Heart right ventricle (tissue), 16 donors: Measurements from ENCODE around the gene PRKN. TPM values are rescaled to one million over a fixed set of nuclear protein-coding genes. Genes with fewer than 3 reads are reported as not detected.

ENCODE experiments used
- ATAC-seq, 8 donors: fragments of 200-7000 bp; cut with Tn5 transposase; one replicate each; pipeline ENCODE4 v1.9.1; 2020; ENCODE audit warnings: mild to moderate bottlenecking in 8 of 8, moderate library complexity in 8 of 8, moderate number of reproducible peaks in 1 of 8
- DNase-seq, 2 donors: peaks; one replicate each; pipeline ENCODE4 v3.0.0-alpha.2; 2020
- H3K27ac ChIP-seq, 10 donors: fragments of 200-600 bp; sonication (generic) in 2 of 10; one replicate each; pipeline versions ENCODE4 v1.5.0 to v1.8.0; 2020 to 2022; ENCODE audit warnings: mild to moderate bottlenecking in 3 of 10
- H3K27me3 ChIP-seq, 7 donors: fragments of 200-600 bp; one replicate each; pipeline ENCODE4 v1.8.0; 2021 to 2022; ENCODE audit warnings: mild to moderate bottlenecking in 2 of 7
- H3K36me3 ChIP-seq, 9 donors: fragments of 200-600 bp; sonication (generic) in 1 of 9; one replicate each; pipeline versions ENCODE4 v1.5.0 to v1.8.0; 2020 to 2022; ENCODE audit warnings: mild to moderate bottlenecking in 2 of 9
- H3K4me1 ChIP-seq, 9 donors: fragments of 200-600 bp; sonication (generic) in 1 of 9; one replicate each; pipeline versions ENCODE4 v1.5.0 to v1.8.0; 2020 to 2022; ENCODE audit warnings: mild to moderate bottlenecking in 4 of 9
- H3K4me3 ChIP-seq, 10 donors: fragments of 200-600 bp; sonication (generic) in 2 of 10; one replicate each; pipeline versions ENCODE4 v1.5.0 to v1.8.0; 2020 to 2022; ENCODE audit warnings: mild to moderate bottlenecking in 7 of 10, moderate library complexity in 2 of 10
- H3K9me3 ChIP-seq, 11 donors: fragments of 200-600 bp in 10 of 11; sonication (generic) in 2 of 11; one replicate each; pipeline versions ENCODE4 v1.5.0 to v1.8.0; 2013 to 2022; ENCODE audit warnings: mild to moderate bottlenecking in 2 of 11, control low read depth in 1 of 11, moderate library complexity in 1 of 11
- CTCF ChIP-seq, 9 donors: fragments of 200-600 bp; sonication (generic) in 2 of 9; IDR thresholded peaks; one replicate each; pipeline versions ENCODE4 v1.5.0 to v1.8.0; 2021 to 2022; ENCODE audit warnings: antibody characterized with exemption in 9 of 9, mild to moderate bottlenecking in 5 of 9, moderate library complexity in 1 of 9
- WGBS, 2 donors: extraction: QIAGEN DNeasy Blood & Tissue Kit; methylation state at CpG; one replicate each; pipeline ENCODE4 v1.1.7; 2013; ENCODE audit warnings: inconsistent platforms in 1 of 2; 5-methylcytosine and 5-hydroxymethylcytosine counted together
- intact Hi-C, 10 donors: fragments of 100-400 bp; cut with DNase I; formaldehyde crosslinking; loops; one replicate each; pipeline versions ENCODE4 v1.11.1 to v1.14.2; 2022
- polyA plus RNA-seq, 2 donors: library from polyadenylated mRNA; stranded (reverse); fragments of 200-250 nt; gene quantifications; one replicate each; pipeline ENCODE4 v1.2.3, GENCODE V29; 2013
- total RNA-seq, 10 donors: library from RNA; stranded (reverse); fragmentation: NEBNext Ultra II Directional in 3 of 10; extraction: Animal tissue kit (Norgen Biotek cat#: 25700) in 3 of 10; gene quantifications; one replicate each; pipeline versions ENCODE4 v1.2.1 to v1.2.4, GENCODE V29; 2021 to 2023
- donor health status: Arrhythmogenic right ventricular cardiomyopathy.
- donor health status: ischemic (EF 13 %, LVEDD 7.1; RV severe dilation, severe dysfunction).
- donor health status: healthy with polysubstance abuse.
- donor health status: DM: no; HTN: yes; CAD: no.
- donor health status: DM: no; HTN: no; CAD: no.
- donor health status: ischemic (EF 25% LVEDD 6.9; RV normal size, moderate dysfunction).
- donor health status: ischemic (EF 25% LVEDD 5.7; RV mildly dilated, moderate dysfunction).
- donor health status: healthy.
- donor health status: DM: yes; HTN: yes; CAD: no.
- donor health status: Ischemic cardiomyopathy.
- donor health status: ischemic (EF 35%, LVEDD 5.7; RV mildly dilated, moderate dysfunction).
- donor health status: nonischemic (EF 11% LVEDD 7.7; RV severe dilation, severe dysfunction).
- donor health status: DM: yes; HTN: yes; CAD: no.
- donor health status: PGD.
- donor health status: ischemic (EF 29% LVEDD 5.4; RV normal size, mild dysfunction).
- donor health status: nonischemic (EF 23%, LVEDD 6.1; RV moderate dilation, normal function).

The PRKN gene
- total and polyA plus RNA-seq, 12 donors: 2.3 to 27.7 (median 26.3) TPM

GRCh38 chr6:162722226-162722625, 5.3 kb downstream of the PRKN start:
- ATAC-seq: no peak
- no peak for DNase-seq
- Histone ChIP-seq H3K27me3 (no peaks in the 10 kb centered on the region), H3K9me3 (peaks cover 0 to 1% (median 0%) of the 10 kb centered on the region in 11 donors), H3K4me1 (peaks cover 0 to 36% (median 20%) of the 10 kb centered on the region in 9 donors), H3K4me3 (no peak overlapping the region), H3K27ac (peak overlapping the region in 7 of 10 donors; percentile 61 to 87 (median 77)), H3K36me3 (no peaks in the 10 kb centered on the region)
- TF ChIP-seq CTCF (IDR thresholded peaks at IDR 0.05): no peak
- WGBS, 2 donors: 92 to 93% methylated on average over 2 of the region's 2 CpGs
- intact Hi-C loops: loop anchor here in 5 of 10 donors (5.0 to 10.0 kb wide), 5 partner anchors 50 to 547 kb away; no protein-coding TSS in a partner anchor

GRCh38 chr6:162721404-162721687, 6.2 kb downstream of the PRKN start:
- WGBS, 2 donors: 41 to 69% methylated on average over 2 of the region's 2 CpGs
- no peak for TF ChIP-seq CTCF (IDR thresholded peaks at IDR 0.05)

GRCh38 chr6:162719528-162719927, 8.0 kb downstream of the PRKN start:
- Histone ChIP-seq H3K27ac (peak overlapping the region in 6 of 10 donors; percentile 55 to 84 (median 76)), H3K4me3 (no peak overlapping the region), H3K27me3 (no peaks in the 10 kb centered on the region), H3K4me1 (peaks cover 0 to 20% (median 8%) of the 10 kb centered on the region in 9 donors), H3K9me3 (peaks cover 0 to 6% (median 0%) of the 10 kb centered on the region in 11 donors), H3K36me3 (no peaks in the 10 kb centered on the region)
- no peak for DNase-seq
- intact Hi-C loops: loop anchor here in 1 of 10 donors (5.0 kb wide), 1 partner anchor 47 kb away; no protein-coding TSS in a partner anchor
- no peak for ATAC-seq
- WGBS, 2 donors: 90 to 95% methylated on average over 1 of the region's 1 CpG
- TF ChIP-seq CTCF (IDR thresholded peaks at IDR 0.05): no peak

More at GRCh38 chr6:162721404-162721687, 6.2 kb downstream of the PRKN start:
- Histone ChIP-seq H3K27me3 (no peaks in the 10 kb centered on the region), H3K36me3 (no peaks in the 10 kb centered on the region), H3K4me1 (peaks cover 0 to 31% (median 15%) of the 10 kb centered on the region in 9 donors), H3K27ac (peak overlapping the region; percentile 29 to 87 (median 76)), H3K4me3 (no peak overlapping the region), H3K9me3 (peaks cover 0 to 6% (median 0%) of the 10 kb centered on the region in 11 donors)
- no peak for DNase-seq
- ATAC-seq: peak in 5 of 8 donors; percentile 29 to 68 (median 52)
- intact Hi-C loops: loop anchor here in 5 of 10 donors (5.0 to 10.0 kb wide), 5 partner anchors 49 to 547 kb away; no protein-coding TSS in a partner anchor

- TF ChIP-seq CTCF (IDR thresholded peaks at IDR 0.05): no peak
- no peak overlapping the region for H3K27ac ChIP-seq
- no peak overlapping the region for H3K4me3 ChIP-seq
- DNase-seq: no peak
- no peaks in the 10 kb centered on the region for H3K27me3 ChIP-seq
- ATAC-seq: no peak
- H3K4me1 ChIP-seq: peaks cover 0 to 9% (median 0%) of the 10 kb centered on the region in 9 donors
- no peaks in the 10 kb centered on the region for H3K36me3 ChIP-seq
- H3K9me3 ChIP-seq: peaks cover 0 to 6% (median 0%) of the 10 kb centered on the region in 11 donors
- WGBS, 2 donors: 95 to 96% methylated on average over 6 of the region's 6 CpGs
- intact Hi-C loops: loop anchor here in 1 of 10 donors (5.0 kb wide), 1 partner anchor 43 kb away; no protein-coding TSS in a partner anchor
Measured at GRCh38 chr6:162715601-162716000, 12.0 kb downstream of the PRKN start.
